Calu3 (cell line): ENCODE results near the gene NCOA1. TPM values are rescaled to one million over a fixed set of nuclear protein-coding genes. Genes with fewer than 3 reads are reported as not detected.

Source experiments
- BruUV-seq: library from RNA; stranded (reverse); fragments of 400-500 nt; replicated peaks from 2 replicates; lab custom pipeline; 2021; lab: Mats Ljungman, UMichigan
- CTCF ChIA-PET: fragments of 300-600 bp; sonication (Branson Sonifier 250); formaldehyde crosslinking; loops from one replicate; lab custom pipeline; 2022; ENCODE audit warnings: antibody characterized with exemption; lab: Charles Lee
- DNase-seq: peaks from one replicate; pipeline ENCODE4 v3.0.0; 2022
- H3K27ac Mint-ChIP-seq: one replicate; pipeline ENCODE4 v1.8.0; 2022; ENCODE audit warnings: mixed read lengths; ENCODE audit not compliant: unreplicated experiment
- H3K27me3 Mint-ChIP-seq: one replicate; pipeline ENCODE4 v1.8.0; 2022; ENCODE audit warnings: mixed read lengths; ENCODE audit not compliant: unreplicated experiment
- H3K36me3 Mint-ChIP-seq: one replicate; pipeline ENCODE4 v1.8.0; 2022; ENCODE audit warnings: mild to moderate bottlenecking, moderate library complexity, mixed read lengths; ENCODE audit not compliant: insufficient read depth, unreplicated experiment
- H3K4me1 Mint-ChIP-seq: one replicate; pipeline ENCODE4 v1.8.0; 2022; ENCODE audit warnings: mild to moderate bottlenecking, low read depth, mixed read lengths; ENCODE audit not compliant: unreplicated experiment
- H3K4me3 Mint-ChIP-seq: one replicate; pipeline ENCODE4 v1.8.0; 2022; ENCODE audit warnings: mild to moderate bottlenecking, low read depth, moderate library complexity, mixed read lengths; ENCODE audit not compliant: unreplicated experiment
- H3K9me3 Mint-ChIP-seq: one replicate; pipeline ENCODE4 v1.8.0; 2022; ENCODE audit warnings: low read depth, mixed read lengths; ENCODE audit not compliant: unreplicated experiment
- CTCF ChIP-seq: fragments of 200-600 bp; IDR thresholded peaks from one replicate; pipeline ENCODE4 v1.8.0; 2022; ENCODE audit warnings: antibody characterized with exemption; ENCODE audit not compliant: unreplicated experiment
- intact Hi-C: fragments of 100-400 bp; cut with micrococcal nuclease; formaldehyde crosslinking; loops from one replicate; pipeline ENCODE4 v1.10.0; 2022; ENCODE audit not compliant: unreplicated experiment
- total RNA-seq: library from RNA; stranded (reverse); gene quantifications from 2 replicates; pipeline ENCODE4 v1.2.3, GENCODE V29; 2022

Gene NCOA1
- total RNA-seq, 1 experiment from 2014 or later = 14.8 TPM

GRCh38 chr2:24540011-24540477, 49.0 kb downstream of the NCOA1 start:
- no TSS peak for BruUV-seq
- Mint-ChIP-seq H3K36me3 (no peaks in the 10 kb centered on the region), H3K4me1 (no peaks in the 10 kb centered on the region), H3K27me3 (peaks cover 7% of the 10 kb centered on the region), H3K27ac (no peak overlapping the region), H3K4me3 (no peak overlapping the region), H3K9me3 (peaks cover 15% of the 10 kb centered on the region)
- DNase-seq = no peak
- TF ChIP-seq CTCF = no peak
- intact Hi-C loops = no loop called here
- CTCF ChIA-PET = no interaction called here

GRCh38 chr2:24541621-24542020, 50.6 kb downstream of the NCOA1 start:
- TF ChIP-seq CTCF = no peak
- no peak overlapping the region for H3K27ac Mint-ChIP-seq
- BruUV-seq = no TSS peak
- H3K27me3 Mint-ChIP-seq = no peaks in the 10 kb centered on the region
- DNase-seq = no peak
- CTCF ChIA-PET = no interaction called here
- intact Hi-C loops = no loop called here
- H3K36me3 Mint-ChIP-seq = no peaks in the 10 kb centered on the region
- peaks cover 10% of the 10 kb centered on the region for H3K9me3 Mint-ChIP-seq
- H3K4me1 Mint-ChIP-seq = no peaks in the 10 kb centered on the region
- no peak overlapping the region for H3K4me3 Mint-ChIP-seq

- no peak for TF ChIP-seq CTCF
- CTCF ChIA-PET = no interaction called here
- H3K36me3 Mint-ChIP-seq = no peaks in the 10 kb centered on the region
- DNase-seq = no peak
- H3K9me3 Mint-ChIP-seq = peaks cover 10% of the 10 kb centered on the region
- H3K27ac Mint-ChIP-seq = no peak overlapping the region
- BruUV-seq = no TSS peak
- H3K4me1 Mint-ChIP-seq = no peaks in the 10 kb centered on the region
- intact Hi-C loops = no loop called here
- no peak overlapping the region for H3K4me3 Mint-ChIP-seq
- no peaks in the 10 kb centered on the region for H3K27me3 Mint-ChIP-seq
Observed at GRCh38 chr2:24542269-24542872, 51.3 kb downstream of the NCOA1 start.

- no peaks in the 10 kb centered on the region for H3K4me1 Mint-ChIP-seq
- TF ChIP-seq CTCF = no peak
- DNase-seq = no peak
- BruUV-seq = no TSS peak
- peaks cover 10% of the 10 kb centered on the region for H3K9me3 Mint-ChIP-seq
- H3K27me3 Mint-ChIP-seq = no peaks in the 10 kb centered on the region
- intact Hi-C loops = no loop called here
- H3K36me3 Mint-ChIP-seq = no peaks in the 10 kb centered on the region
- CTCF ChIA-PET = no interaction called here
- H3K4me3 Mint-ChIP-seq = no peak overlapping the region
- H3K27ac Mint-ChIP-seq = no peak overlapping the region
Observed at GRCh38 chr2:24543252-24543651, 52.2 kb downstream of the NCOA1 start.
